HEK293 (cell line): ENCODE results near the gene SLC44A5.

Experiments used
- CTCF ChIA-PET: fragments of 350-600 bp; formaldehyde crosslinking; extraction: SDS; loops from one replicate; lab custom pipeline; 2021; ENCODE audit warnings: antibody characterized with exemption; lab: Yijun Ruan, JAX
- POLR2A ChIA-PET: fragments of 300-600 bp; formaldehyde crosslinking; extraction: SDS; loops from one replicate; lab custom pipeline; 2020; ENCODE audit warnings: antibody characterized with exemption, inconsistent platforms; lab: Yijun Ruan, JAX
- H3K27ac ChIP-seq: fragments of 200-500 bp; sonication (Bioruptor generic); 2 replicates; pipeline ENCODE4 v1.5.1; 2014; ENCODE audit warnings: low read depth, low read length, control low read depth, inconsistent platforms; ENCODE audit errors: extremely low read depth
- H3K36me3 ChIP-seq, 2 experiments: fragments of 200-500 bp in 1 of 2; sonication (Bioruptor generic) in 1 of 2; 1 replicate in 1 of 2; 2 replicates in 1 of 2; pipeline ENCODE4 v1.5.1; 2014 to 2017; ENCODE audit warnings: inconsistent platforms in 2 of 2, low read length in 2 of 2; ENCODE audit not compliant: control insufficient read depth in 2 of 2, insufficient read depth in 1 of 2
- H3K4me1 ChIP-seq: fragments of 200-500 bp; sonication (Bioruptor generic); 2 replicates; pipeline ENCODE4 v1.5.1; 2014; ENCODE audit warnings: mild to moderate bottlenecking, low read length, inconsistent platforms; ENCODE audit not compliant: control insufficient read depth, insufficient read depth
- H3K4me3 ChIP-seq: 2 replicates; pipeline ENCODE4 v1.5.1; 2011; ENCODE audit warnings: low read depth, mild to moderate bottlenecking, control low read depth, low read length, moderate library complexity
- H3K9me3 ChIP-seq: fragments of 200-500 bp; sonication (Bioruptor generic); 2 replicates; pipeline ENCODE4 v1.5.1; 2014; ENCODE audit warnings: low read depth, low read length, inconsistent platforms; ENCODE audit not compliant: control insufficient read depth, insufficient read depth
- ATF2 ChIP-seq: fragments of 450-650 bp; formaldehyde crosslinking; IDR thresholded peaks from 2 replicates; pipeline ENCODE4 v1.5.1; 2016; ENCODE audit warnings: missing biosample characterization, missing genetic modification characterization, low read depth
- HOXA7 ChIP-seq: sonication (generic); formaldehyde crosslinking; IDR thresholded peaks from 2 replicates; pipeline ENCODE4 v1.8.1; 2022; ENCODE audit warnings: missing genetic modification reagents, borderline replicate concordance
- SALL2 ChIP-seq: fragments of 450-650 bp; formaldehyde crosslinking; IDR thresholded peaks from 2 replicates; pipeline ENCODE4 v1.5.0; 2017; ENCODE audit warnings: missing biosample characterization, mild to moderate bottlenecking, missing genetic modification characterization, borderline replicate concordance
- YY1 ChIP-seq: fragments of 450-650 bp; formaldehyde crosslinking; IDR thresholded peaks from 2 replicates; pipeline ENCODE4 v1.5.1; 2018; ENCODE audit warnings: missing biosample characterization, missing genetic modification characterization
- ZBTB48 ChIP-seq: fragments of 450-650 bp; formaldehyde crosslinking; IDR thresholded peaks from 2 replicates; pipeline ENCODE4 v1.5.1; 2016; ENCODE audit warnings: missing biosample characterization, missing genetic modification characterization
- ZBTB7A ChIP-seq: fragments of 450-650 bp; formaldehyde crosslinking; IDR thresholded peaks from 2 replicates; pipeline ENCODE4 v1.5.1; 2016; ENCODE audit warnings: low read depth, missing biosample characterization, missing genetic modification characterization
- ZFP69B ChIP-seq: fragments of 450-650 bp; formaldehyde crosslinking; IDR thresholded peaks from 2 replicates; pipeline ENCODE4 v1.5.1; 2016; ENCODE audit warnings: missing biosample characterization, missing genetic modification characterization
- ZIC2 ChIP-seq: fragments of 450-650 bp; formaldehyde crosslinking; IDR thresholded peaks from 2 replicates; pipeline ENCODE4 v1.5.1; 2016; ENCODE audit warnings: missing biosample characterization, missing genetic modification characterization
- ZNF138 ChIP-seq: fragments of 450-650 bp; formaldehyde crosslinking; IDR thresholded peaks from 2 replicates; pipeline ENCODE4 v1.5.1; 2016; ENCODE audit warnings: missing biosample characterization, missing genetic modification characterization, borderline replicate concordance
- ZNF214 ChIP-seq: fragments of 450-650 bp; formaldehyde crosslinking; IDR thresholded peaks from 2 replicates; pipeline ENCODE4 v1.5.1; 2017; ENCODE audit warnings: missing biosample characterization, mild to moderate bottlenecking, missing genetic modification characterization, borderline replicate concordance
- ZNF248 ChIP-seq: fragments of 450-650 bp; formaldehyde crosslinking; IDR thresholded peaks from 2 replicates; pipeline ENCODE4 v1.5.1; 2017; ENCODE audit warnings: missing biosample characterization, missing genetic modification characterization
- ZNF324 ChIP-seq: fragments of 450-650 bp; formaldehyde crosslinking; IDR thresholded peaks from 2 replicates; pipeline ENCODE4 v1.5.1; 2016; ENCODE audit warnings: missing biosample characterization, missing genetic modification characterization
- ZNF521 ChIP-seq: fragments of 450-650 bp; formaldehyde crosslinking; IDR thresholded peaks from 2 replicates; pipeline ENCODE4 v1.5.1; 2017; ENCODE audit warnings: missing biosample characterization, mild to moderate bottlenecking, missing genetic modification characterization
- ZNF626 ChIP-seq: fragments of 450-650 bp; sonication (Bioruptor Pico); formaldehyde crosslinking; IDR thresholded peaks from 2 replicates; pipeline ENCODE4 v1.5.1; 2018; ENCODE audit warnings: missing biosample characterization, missing genetic modification characterization, inconsistent platforms
- ZNF654 ChIP-seq: fragments of 450-650 bp; formaldehyde crosslinking; IDR thresholded peaks from 2 replicates; pipeline ENCODE4 v1.5.1; 2016; ENCODE audit warnings: low read depth, missing biosample characterization, missing genetic modification characterization
- ZNF747 ChIP-seq: fragments of 450-650 bp; formaldehyde crosslinking; IDR thresholded peaks from 2 replicates; pipeline ENCODE4 v1.5.1; 2016; ENCODE audit warnings: missing biosample characterization, missing genetic modification characterization
- ZNF792 ChIP-seq: fragments of 450-650 bp; formaldehyde crosslinking; IDR thresholded peaks from 2 replicates; pipeline ENCODE4 v1.5.1; 2016; ENCODE audit warnings: missing biosample characterization, missing genetic modification characterization
- ZSCAN18 ChIP-seq: fragments of 450-650 bp; formaldehyde crosslinking; IDR thresholded peaks from 2 replicates; pipeline ENCODE4 v1.5.1; 2016; ENCODE audit warnings: missing biosample characterization, missing genetic modification characterization
- TF ChIP-seq, protein P1 (sequence below): fragments of 450-650 bp; formaldehyde crosslinking; IDR thresholded peaks from 2 replicates; pipeline ENCODE4 v1.5.1; 2016; ENCODE audit warnings: missing biosample characterization, missing genetic modification characterization, low read depth
- TF ChIP-seq, protein P2 (sequence below): fragments of 450-650 bp; formaldehyde crosslinking; IDR thresholded peaks from 2 replicates; pipeline ENCODE4 v1.5.1; 2016; ENCODE audit warnings: missing biosample characterization, missing genetic modification characterization, borderline replicate concordance
- TF ChIP-seq, protein P3 (sequence below): fragments of 450-650 bp; formaldehyde crosslinking; IDR thresholded peaks from 2 replicates; pipeline ENCODE4 v1.5.1; 2016; ENCODE audit warnings: missing biosample characterization, missing genetic modification characterization

SLC44A5 gene

GRCh38 chr1:75641325-75641724 is 30.4 kb upstream of the SLC44A5 start (continued):
- TF ChIP-seq, protein P1, sequence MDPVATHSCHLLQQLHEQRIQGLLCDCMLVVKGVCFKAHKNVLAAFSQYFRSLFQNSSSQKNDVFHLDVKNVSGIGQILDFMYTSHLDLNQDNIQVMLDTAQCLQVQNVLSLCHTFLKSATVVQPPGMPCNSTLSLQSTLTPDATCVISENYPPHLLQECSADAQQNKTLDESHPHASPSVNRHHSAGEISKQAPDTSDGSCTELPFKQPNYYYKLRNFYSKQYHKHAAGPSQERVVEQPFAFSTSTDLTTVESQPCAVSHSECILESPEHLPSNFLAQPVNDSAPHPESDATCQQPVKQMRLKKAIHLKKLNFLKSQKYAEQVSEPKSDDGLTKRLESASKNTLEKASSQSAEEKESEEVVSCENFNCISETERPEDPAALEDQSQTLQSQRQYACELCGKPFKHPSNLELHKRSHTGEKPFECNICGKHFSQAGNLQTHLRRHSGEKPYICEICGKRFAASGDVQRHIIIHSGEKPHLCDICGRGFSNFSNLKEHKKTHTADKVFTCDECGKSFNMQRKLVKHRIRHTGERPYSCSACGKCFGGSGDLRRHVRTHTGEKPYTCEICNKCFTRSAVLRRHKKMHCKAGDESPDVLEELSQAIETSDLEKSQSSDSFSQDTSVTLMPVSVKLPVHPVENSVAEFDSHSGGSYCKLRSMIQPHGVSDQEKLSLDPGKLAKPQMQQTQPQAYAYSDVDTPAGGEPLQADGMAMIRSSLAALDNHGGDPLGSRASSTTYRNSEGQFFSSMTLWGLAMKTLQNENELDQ (tag by site-specific recombination), result no peak
- no peak for TF ChIP-seq ZNF747

DNA sequence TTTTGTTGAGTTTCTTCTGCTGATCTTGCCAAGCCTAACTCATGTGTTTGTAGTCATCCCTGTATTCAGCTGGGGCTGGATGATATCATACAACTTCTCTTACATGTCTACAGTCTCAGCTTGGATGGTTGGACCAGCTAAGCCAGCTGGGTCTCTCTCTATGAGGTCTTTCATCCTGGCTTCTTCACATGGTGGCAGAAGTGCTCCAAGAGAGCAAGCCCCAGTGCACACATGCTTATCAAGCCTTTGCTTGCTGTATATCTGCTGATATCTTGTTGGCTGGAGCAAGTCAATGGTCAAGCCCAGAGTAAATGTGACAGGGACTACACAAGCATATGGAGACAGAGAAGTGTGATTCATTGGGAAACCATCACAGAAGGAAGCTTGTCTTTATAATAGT is 29.2 kb upstream of the SLC44A5 start:
- H3K9me3 ChIP-seq, result no peaks in the 10 kb centered on the region
- TF ChIP-seq ZNF324 (tag by site-specific recombination), result no peak
- no peak for TF ChIP-seq ZNF626
- TF ChIP-seq HOXA7, result no peak
- TF ChIP-seq ZNF521 (tag by site-specific recombination), result no peak
- peak; percentile 39; the same call in 1 of the 2 replicates for TF ChIP-seq ZIC2 (tag by site-specific recombination)
- TF ChIP-seq, all 188 proteins: peak for 1
- Histone ChIP-seq H3K36me3 (no peaks in the 10 kb centered on the region), H3K4me1 (no peaks in the 10 kb centered on the region), H3K27ac (no peak overlapping the region), H3K4me3 (no peak overlapping the region)
- ChIA-PET CTCF (interaction anchor here (0.7 to 3.7 kb wide), 2 partner anchors 8 to 293 kb away, joined by 4 to 18 read pairs; no protein-coding TSS in a partner anchor), POLR2A (no interaction called here)

DNA sequence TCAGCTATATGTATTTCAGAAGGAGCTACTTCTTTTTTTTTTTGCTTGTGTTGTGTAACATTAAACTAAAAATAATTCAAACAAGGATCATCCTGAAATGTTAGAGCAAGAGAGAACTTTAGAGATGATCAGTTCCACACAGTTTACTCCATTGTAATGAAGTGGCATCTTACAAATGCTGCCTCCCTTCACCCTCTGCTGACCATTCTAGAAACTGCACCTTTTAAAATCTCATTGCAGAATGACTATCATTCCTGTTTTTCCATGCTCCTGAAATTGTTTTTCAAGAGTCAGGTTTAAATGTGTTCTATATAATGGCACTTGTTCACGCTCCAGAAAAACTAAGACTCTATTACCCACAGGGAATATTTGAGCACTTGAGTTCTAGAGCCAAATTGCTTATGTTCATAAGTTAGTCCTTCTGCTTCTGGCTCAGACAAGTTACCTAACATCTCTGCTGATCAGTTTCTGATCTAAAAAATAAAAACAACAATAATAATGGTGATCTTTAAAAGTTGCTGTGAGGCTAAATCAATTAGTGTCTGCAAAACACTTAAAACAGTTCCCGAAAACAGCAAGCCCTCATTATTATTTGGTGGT is 21.5 kb upstream of the SLC44A5 start:
- no peaks in the 10 kb centered on the region for H3K36me3 ChIP-seq
- H3K27ac ChIP-seq, result no peak overlapping the region
- no peak overlapping the region for H3K4me3 ChIP-seq
- ChIA-PET POLR2A (interaction anchor here (0.7 to 1.0 kb wide), 2 partner anchors 15 to 169 kb away, joined by 3 read pairs; no protein-coding TSS in a partner anchor), CTCF (interaction anchor here (0.5 to 3.3 kb wide), 34 partner anchors 8 to 899 kb away, joined by 3 to 27 read pairs (median 4); no protein-coding TSS in a partner anchor)
- peaks cover 3% of the 10 kb centered on the region; the same call in 1 of the 2 replicates for H3K4me1 ChIP-seq
- no peaks in the 10 kb centered on the region for H3K9me3 ChIP-seq
- TF ChIP-seq, protein P2, sequence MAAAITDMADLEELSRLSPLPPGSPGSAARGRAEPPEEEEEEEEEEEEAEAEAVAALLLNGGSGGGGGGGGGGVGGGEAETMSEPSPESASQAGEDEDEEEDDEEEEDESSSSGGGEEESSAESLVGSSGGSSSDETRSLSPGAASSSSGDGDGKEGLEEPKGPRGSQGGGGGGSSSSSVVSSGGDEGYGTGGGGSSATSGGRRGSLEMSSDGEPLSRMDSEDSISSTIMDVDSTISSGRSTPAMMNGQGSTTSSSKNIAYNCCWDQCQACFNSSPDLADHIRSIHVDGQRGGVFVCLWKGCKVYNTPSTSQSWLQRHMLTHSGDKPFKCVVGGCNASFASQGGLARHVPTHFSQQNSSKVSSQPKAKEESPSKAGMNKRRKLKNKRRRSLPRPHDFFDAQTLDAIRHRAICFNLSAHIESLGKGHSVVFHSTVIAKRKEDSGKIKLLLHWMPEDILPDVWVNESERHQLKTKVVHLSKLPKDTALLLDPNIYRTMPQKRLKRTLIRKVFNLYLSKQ, result no peak
- peak; percentile 80 for TF ChIP-seq ZNF654 (tag by site-specific recombination)
- TF ChIP-seq ATF2 (tag by site-specific recombination), result no peak
- no peak for TF ChIP-seq ZFP69B (tag by site-specific recombination)
- TF ChIP-seq ZBTB48 (tag by site-specific recombination), result no peak
- no peak for TF ChIP-seq ZNF138 (tag by site-specific recombination)
- TF ChIP-seq SALL2 (tag by site-specific recombination), result no peak
- TF ChIP-seq ZSCAN18 (tag by site-specific recombination), result no peak
- TF ChIP-seq, protein P3, sequence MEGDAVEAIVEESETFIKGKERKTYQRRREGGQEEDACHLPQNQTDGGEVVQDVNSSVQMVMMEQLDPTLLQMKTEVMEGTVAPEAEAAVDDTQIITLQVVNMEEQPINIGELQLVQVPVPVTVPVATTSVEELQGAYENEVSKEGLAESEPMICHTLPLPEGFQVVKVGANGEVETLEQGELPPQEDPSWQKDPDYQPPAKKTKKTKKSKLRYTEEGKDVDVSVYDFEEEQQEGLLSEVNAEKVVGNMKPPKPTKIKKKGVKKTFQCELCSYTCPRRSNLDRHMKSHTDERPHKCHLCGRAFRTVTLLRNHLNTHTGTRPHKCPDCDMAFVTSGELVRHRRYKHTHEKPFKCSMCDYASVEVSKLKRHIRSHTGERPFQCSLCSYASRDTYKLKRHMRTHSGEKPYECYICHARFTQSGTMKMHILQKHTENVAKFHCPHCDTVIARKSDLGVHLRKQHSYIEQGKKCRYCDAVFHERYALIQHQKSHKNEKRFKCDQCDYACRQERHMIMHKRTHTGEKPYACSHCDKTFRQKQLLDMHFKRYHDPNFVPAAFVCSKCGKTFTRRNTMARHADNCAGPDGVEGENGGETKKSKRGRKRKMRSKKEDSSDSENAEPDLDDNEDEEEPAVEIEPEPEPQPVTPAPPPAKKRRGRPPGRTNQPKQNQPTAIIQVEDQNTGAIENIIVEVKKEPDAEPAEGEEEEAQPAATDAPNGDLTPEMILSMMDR, result peak; percentile 21; the same call in 1 of the 2 replicates
- no peak for TF ChIP-seq ZBTB7A
- no peak for TF ChIP-seq ZNF792 (tag by site-specific recombination)
- TF ChIP-seq ZNF248 (tag by site-specific recombination), result no peak
- TF ChIP-seq ZNF214 (tag by site-specific recombination), result no peak
- TF ChIP-seq YY1 (tag by site-specific recombination), result no peak
